NCI-H226 (cell line): ENCODE results near the gene TNFRSF4.
"Not testable (repeated sequence)": the region's sequence is repeated elsewhere in the genome, so short reads cannot be mapped to it uniquely, and the experiment has no call there.

Experiments used
- DNase-seq: peaks from one replicate; pipeline ENCODE4 v3.0.0-alpha.2; 2015

TNFRSF4 gene

GRCh38 chr1:1213345-1214265, at the start of gene TNFRSF4:
Gene TNFRSF4 (minus strand): TSS chr1:1214153. CDS start chr1:1214127, 26 bp downstream.
- no peak for DNase-seq

GRCh38 chr1:1262758-1263157, 48.8 kb upstream of the TNFRSF4 start:
- no peak for DNase-seq

- no peak for DNase-seq
These were observed 48.1 kb upstream of the TNFRSF4 start for GRCh38 chr1:1262071-1262470.

GRCh38 chr1:1260843-1261560, 47.0 kb upstream of the TNFRSF4 start:
- no peak for DNase-seq

GRCh38 chr1:1259951-1260600, 46.1 kb upstream of the TNFRSF4 start:
- DNase-seq, result no peak

GRCh38 chr1:1259540-1259939, 45.6 kb upstream of the TNFRSF4 start:
- no peak for DNase-seq

- no peak for DNase-seq
These were observed 45.2 kb upstream of the TNFRSF4 start for GRCh38 chr1:1259119-1259488.

GRCh38 chr1:1256956-1257871, 43.3 kb upstream of the TNFRSF4 start:
- no peak for DNase-seq

- DNase-seq, result no peak
These were observed 41.7 kb upstream of the TNFRSF4 start for GRCh38 chr1:1255611-1256010.

GRCh38 chr1:1255078-1255477, 41.1 kb upstream of the TNFRSF4 start:
- no peak for DNase-seq

- DNase-seq, result no peak
These were observed 40.7 kb upstream of the TNFRSF4 start for GRCh38 chr1:1254667-1254998.

GRCh38 chr1:1253972-1254666, 40.2 kb upstream of the TNFRSF4 start:
- DNase-seq, result no peak

GRCh38 chr1:1253314-1253713, 39.4 kb upstream of the TNFRSF4 start:
- no peak for DNase-seq

GRCh38 chr1:1250786-1251284, 36.9 kb upstream of the TNFRSF4 start:
- no peak for DNase-seq

- DNase-seq, result not testable (repeated sequence)
These were observed 34.3 kb upstream of the TNFRSF4 start for GRCh38 chr1:1248009-1248913.

GRCh38 chr1:1247341-1247913, 33.5 kb upstream of the TNFRSF4 start:
- DNase-seq, result no peak

- no peak for DNase-seq
These were observed 32.8 kb upstream of the TNFRSF4 start, which contains the start of gene C1QTNF12 for GRCh38 chr1:1246577-1247340. Gene C1QTNF12 (minus strand): TSS chr1:1246722. CDS start chr1:1246690, 32 bp downstream.

GRCh38 chr1:1245817-1246576, 32.0 kb upstream of the TNFRSF4 start:
- no peak for DNase-seq
